ENCODE measurements around the gene ACTG2.

DNA sequence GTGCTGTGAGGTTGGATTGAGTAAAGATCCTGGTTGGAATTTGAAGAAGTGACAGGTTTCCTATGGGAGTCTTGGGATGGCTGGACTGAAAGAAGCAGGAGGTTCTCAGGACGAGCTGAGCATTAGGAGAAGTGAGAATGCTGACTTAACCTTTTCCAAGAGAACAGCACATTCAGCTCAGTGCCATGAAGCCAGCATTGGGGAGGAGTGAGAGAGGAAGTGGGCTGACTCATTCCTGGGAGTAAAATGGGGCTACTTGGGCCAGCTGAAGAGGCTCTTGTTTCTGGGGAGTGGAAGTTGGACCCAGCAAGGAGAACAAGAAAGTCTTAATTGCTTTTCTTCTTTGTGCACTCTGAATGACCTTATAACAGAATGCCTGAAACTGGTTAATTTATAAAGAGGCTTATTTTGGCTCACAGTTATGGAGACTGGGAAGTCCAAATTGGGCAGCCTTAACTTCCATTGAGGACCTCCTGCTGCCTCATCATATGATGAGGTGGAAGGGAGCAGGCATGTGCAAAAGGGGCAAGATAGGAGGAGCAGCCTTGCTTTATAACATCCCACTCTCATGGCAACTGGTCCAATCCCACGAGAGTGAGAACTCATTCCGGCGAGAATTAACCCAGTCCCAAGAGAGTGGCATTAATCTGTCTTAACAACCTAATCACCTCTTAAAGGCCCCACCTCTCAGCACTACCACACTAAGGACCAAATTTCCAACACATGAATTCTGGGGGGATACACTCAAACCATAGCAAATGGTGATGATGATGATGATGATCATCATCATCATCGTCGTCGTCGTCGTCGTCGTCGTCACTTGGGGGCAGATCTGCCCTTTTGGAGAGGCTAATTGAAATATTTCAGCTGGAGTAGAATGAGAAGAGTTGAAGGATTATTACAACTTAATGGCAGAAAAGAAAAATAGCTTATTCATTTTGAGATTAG lies 60.0 kb downstream of the ACTG2 start:
- TF ChIP-seq, protein P1, sequence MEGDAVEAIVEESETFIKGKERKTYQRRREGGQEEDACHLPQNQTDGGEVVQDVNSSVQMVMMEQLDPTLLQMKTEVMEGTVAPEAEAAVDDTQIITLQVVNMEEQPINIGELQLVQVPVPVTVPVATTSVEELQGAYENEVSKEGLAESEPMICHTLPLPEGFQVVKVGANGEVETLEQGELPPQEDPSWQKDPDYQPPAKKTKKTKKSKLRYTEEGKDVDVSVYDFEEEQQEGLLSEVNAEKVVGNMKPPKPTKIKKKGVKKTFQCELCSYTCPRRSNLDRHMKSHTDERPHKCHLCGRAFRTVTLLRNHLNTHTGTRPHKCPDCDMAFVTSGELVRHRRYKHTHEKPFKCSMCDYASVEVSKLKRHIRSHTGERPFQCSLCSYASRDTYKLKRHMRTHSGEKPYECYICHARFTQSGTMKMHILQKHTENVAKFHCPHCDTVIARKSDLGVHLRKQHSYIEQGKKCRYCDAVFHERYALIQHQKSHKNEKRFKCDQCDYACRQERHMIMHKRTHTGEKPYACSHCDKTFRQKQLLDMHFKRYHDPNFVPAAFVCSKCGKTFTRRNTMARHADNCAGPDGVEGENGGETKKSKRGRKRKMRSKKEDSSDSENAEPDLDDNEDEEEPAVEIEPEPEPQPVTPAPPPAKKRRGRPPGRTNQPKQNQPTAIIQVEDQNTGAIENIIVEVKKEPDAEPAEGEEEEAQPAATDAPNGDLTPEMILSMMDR (IDR thresholded peaks at IDR 0.05 in 4 of 5, conservative IDR thresholded peaks at IDR 0.05 in 1 of 5), result no peak
- no peak for TF ChIP-seq POLR2A (IDR thresholded peaks at IDR 0.05)

All from gastrocnemius medialis (tissue), 4 donors.